CD1c-positive myeloid dendritic cell (primary cell): Measurements from ENCODE around the gene ZNF182.
"Not testable (repeated sequence)": the region's sequence is repeated elsewhere in the genome, so short reads cannot be mapped to it uniquely, and the experiment has no call there.

Experiments used
- DNase-seq: peaks from one replicate; pipeline ENCODE4 v3.0.0-alpha.2; 2016; ENCODE audit errors: extremely low spot score

The ZNF182 gene

GRCh38 chrX:48003758-48004457 is at the start of gene ZNF182:
Gene ZNF182 (minus strand): TSS chrX:48003989. CDS start chrX:48002609, 1,380 bp downstream.
- DNase-seq: peak; percentile 96

- no peak for DNase-seq
Observed at GRCh38 chrX:48046846-48047245, 43.1 kb upstream of the ZNF182 start.

- DNase-seq: no peak
Observed at GRCh38 chrX:48045410-48046311, 41.9 kb upstream of the ZNF182 start.

GRCh38 chrX:48043056-48043455 is 39.3 kb upstream of the ZNF182 start:
- no peak for DNase-seq

- DNase-seq: no peak
Observed at GRCh38 chrX:48035891-48036290, 32.1 kb upstream of the ZNF182 start.

- DNase-seq: not testable (repeated sequence)
Observed at GRCh38 chrX:48030641-48031173, 26.9 kb upstream of the ZNF182 start.

- no peak for DNase-seq
Observed at GRCh38 chrX:48030237-48030636, 26.4 kb upstream of the ZNF182 start.

- DNase-seq: no peak
Observed at GRCh38 chrX:48028091-48028490, 24.3 kb upstream of the ZNF182 start.

GRCh38 chrX:48027545-48027944 is 23.8 kb upstream of the ZNF182 start:
- not testable (repeated sequence) for DNase-seq

GRCh38 chrX:48025561-48025960 is 21.8 kb upstream of the ZNF182 start:
- peak; percentile 73 for DNase-seq

GRCh38 chrX:48022738-48023137 is 18.9 kb upstream of the ZNF182 start:
- DNase-seq: no peak

GRCh38 chrX:48022100-48022499 is 18.3 kb upstream of the ZNF182 start:
- no peak for DNase-seq

GRCh38 chrX:48021026-48021900 is 17.5 kb upstream of the ZNF182 start:
- DNase-seq: peak; percentile 69

- DNase-seq: peak; percentile 3
Observed at GRCh38 chrX:48020472-48020871, 16.7 kb upstream of the ZNF182 start.

- not testable (repeated sequence) for DNase-seq
Observed at GRCh38 chrX:48019892-48020291, 16.1 kb upstream of the ZNF182 start.

- not testable (repeated sequence) for DNase-seq
Observed at GRCh38 chrX:48016583-48017310, 13.0 kb upstream of the ZNF182 start.

GRCh38 chrX:48009445-48009960 is 5.7 kb upstream of the ZNF182 start:
- DNase-seq: not testable (repeated sequence)

GRCh38 chrX:48006688-48007087 is 2.9 kb upstream of the ZNF182 start, which contains the start of gene SPACA5:
Gene SPACA5 (plus strand): TSS chrX:48006988. CDS start chrX:48007803, 815 bp downstream.
- not testable (repeated sequence) for DNase-seq

GRCh38 chrX:48003367-48003757 is 427 bp downstream of the ZNF182 start:
- DNase-seq: peak; percentile 7

GRCh38 chrX:48002929-48003328 is 860 bp downstream of the ZNF182 start:
- DNase-seq: no peak
